GM18526 (cell line): ENCODE data around the gene ANO7.

Experiments used
- POLR2A ChIP-seq: IDR thresholded peaks from 3 replicates; pipeline ENCODE4 v1.6.1; 2011; ENCODE audit not compliant: insufficient read length; ENCODE audit errors: extremely low read depth

ANO7 gene

DNA sequence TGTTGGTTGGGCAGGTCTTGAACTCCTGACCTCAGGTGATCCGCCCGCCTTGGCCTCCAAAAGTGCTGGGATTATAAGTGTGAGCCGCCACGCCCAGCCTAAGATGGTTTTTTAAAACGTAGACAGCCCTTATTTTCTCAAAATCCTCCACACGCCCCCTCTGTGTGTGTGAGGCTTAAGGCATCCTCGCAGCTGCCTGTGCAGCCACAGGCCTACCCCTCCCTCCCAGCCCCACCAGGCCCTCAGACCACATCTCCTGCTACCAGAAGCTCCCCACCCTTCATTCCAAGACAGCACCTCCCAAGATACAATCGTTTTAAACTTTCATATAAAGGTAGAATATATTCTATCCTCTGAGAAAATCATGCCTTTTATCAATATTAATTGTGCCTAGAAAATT is 4.8 kb downstream of the ANO7 start:
- no peak for TF ChIP-seq POLR2A

DNA sequence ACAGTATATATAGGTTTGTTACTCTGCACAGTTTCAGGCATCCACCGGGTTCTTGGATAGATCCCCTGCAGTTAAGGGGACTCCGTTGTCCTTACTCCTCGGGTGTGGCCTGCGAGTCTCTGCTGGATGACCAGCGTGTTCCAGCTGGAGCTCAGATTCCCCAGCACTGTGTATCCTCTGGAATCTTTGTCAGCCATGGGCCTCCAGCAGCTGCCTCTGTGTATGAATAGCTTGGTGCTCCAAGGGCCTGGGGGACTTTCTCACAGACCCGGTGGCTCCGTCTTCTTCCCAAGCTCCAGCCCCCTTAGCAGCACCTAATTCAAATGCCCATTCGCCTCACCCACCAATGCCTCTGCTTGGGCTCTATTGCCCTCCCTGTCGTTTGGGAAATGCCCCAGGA is 6.3 kb downstream of the ANO7 start:
- TF ChIP-seq POLR2A = no peak

DNA sequence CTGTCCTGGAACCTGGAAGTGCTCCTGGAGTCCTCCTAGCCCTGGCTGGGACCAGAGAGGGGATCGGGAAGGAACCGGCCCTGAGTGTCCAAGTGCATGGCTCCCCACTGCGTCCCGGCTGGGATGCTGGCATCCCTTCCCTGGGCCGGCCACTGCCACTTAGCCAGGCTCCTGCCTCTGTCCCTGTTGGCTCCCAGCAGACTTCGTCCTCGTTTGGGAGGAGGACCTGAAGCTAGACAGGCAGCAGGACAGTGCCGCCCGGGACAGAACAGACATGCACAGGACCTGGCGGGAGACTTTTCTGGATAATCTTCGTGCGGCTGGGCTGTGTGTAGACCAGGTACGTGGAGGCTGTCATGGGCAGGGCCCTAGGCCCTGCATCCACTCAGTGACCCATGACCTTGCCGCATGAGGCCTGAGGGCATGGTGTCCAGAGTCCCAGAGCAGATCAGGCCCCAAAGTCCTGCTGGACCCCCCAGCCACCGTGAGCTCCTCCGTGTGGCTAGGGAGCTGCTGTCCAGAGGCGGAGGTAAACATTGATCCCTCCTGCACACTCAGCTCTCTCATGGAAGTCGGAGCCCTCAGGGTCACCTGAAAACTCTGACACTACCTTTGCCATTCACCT is 7.1 kb downstream of the ANO7 start:
- TF ChIP-seq POLR2A = no peak

- no peak for TF ChIP-seq POLR2A
Observed at GRCh38 chr2:241197947-241198346, 9.5 kb downstream of the ANO7 start.

DNA sequence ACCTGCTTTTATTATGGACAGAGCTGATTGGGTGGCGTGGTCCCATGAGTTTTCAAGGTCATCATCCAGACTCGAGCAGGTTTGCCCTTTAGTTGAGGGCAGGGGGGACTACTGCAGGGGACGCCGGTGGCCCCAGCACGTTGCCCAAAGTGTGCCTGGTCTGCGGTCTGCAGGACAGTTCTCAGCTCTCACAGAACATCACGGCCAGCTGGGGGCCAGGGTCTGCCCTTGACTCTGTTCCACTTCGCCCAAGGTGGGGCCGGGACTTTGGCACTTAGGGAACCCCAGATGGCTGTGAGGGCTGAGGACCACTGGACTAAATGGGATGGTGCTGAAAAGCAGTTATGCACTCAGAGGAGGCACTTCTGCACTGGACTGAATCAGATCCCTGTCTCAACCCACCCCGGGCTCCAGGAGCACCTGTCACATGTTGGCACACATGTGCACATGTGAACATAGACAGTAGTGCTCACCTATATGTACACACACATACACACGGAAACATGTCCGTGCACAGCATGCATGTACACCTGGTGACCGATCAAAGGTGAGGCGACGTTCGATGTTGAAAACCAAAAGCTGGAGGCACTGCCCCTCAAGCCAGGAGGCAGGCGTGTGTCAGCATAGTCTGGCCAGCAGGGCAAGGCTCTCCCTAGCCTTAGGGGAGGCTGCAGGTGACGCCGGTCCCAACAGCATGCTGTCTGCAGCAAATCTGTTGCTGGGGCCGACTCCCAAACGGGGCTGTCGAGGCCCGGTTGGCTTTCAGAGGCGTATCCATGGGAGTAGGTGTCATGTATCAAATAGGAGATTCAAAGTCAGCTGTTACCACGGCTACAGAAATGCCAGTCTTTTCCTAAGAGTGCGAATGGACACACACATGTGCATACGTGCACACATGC is 10.2 kb downstream of the ANO7 start:
- TF ChIP-seq POLR2A = no peak

DNA sequence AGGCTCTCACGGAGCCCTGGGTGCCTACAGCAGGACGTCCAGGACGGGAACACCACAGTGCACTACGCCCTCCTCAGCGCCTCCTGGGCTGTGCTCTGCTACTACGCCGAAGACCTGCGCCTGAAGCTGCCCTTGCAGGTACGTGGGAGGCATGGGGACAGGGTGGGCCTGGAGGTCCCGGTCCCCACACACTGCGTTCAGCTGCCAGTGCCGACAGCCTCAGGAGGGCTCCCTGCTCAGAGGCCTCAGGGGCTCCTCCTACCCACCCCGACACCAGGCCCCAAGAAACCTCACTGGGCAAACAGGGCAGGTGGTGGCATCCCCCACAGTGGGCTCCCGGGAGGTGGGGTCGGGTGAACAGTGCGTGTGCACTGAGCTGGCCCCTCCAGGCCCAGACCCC is 10.8 kb downstream of the ANO7 start:
- no peak for TF ChIP-seq POLR2A

GRCh38 chr2:241199897-241200821 is 11.7 kb downstream of the ANO7 start:
- no peak for TF ChIP-seq POLR2A

GRCh38 chr2:241200822-241201395 is 12.4 kb downstream of the ANO7 start:
- TF ChIP-seq POLR2A = no peak

GRCh38 chr2:241201445-241202267 is 13.2 kb downstream of the ANO7 start:
- no peak for TF ChIP-seq POLR2A

DNA sequence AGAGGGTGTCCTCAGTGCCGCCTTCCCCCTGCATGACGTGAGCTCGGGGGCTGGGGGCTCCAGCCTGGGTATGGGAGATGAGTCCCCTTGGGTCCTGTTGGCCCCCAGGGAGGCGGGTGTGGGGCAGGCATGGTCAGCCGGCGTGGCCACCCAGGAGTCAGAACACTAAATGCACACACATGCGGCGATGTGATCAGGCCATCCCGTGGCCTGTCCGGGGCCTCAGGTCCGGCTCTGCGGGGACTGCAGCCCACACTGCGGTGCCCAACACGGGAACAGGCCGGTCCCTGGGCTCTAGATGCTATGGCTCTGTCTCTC is 13.8 kb downstream of the ANO7 start:
- TF ChIP-seq POLR2A = no peak

- TF ChIP-seq POLR2A = no peak
Observed at GRCh38 chr2:241202681-241203080, 14.2 kb downstream of the ANO7 start.

GRCh38 chr2:241203218-241204009 is 14.9 kb downstream of the ANO7 start:
- no peak for TF ChIP-seq POLR2A

DNA sequence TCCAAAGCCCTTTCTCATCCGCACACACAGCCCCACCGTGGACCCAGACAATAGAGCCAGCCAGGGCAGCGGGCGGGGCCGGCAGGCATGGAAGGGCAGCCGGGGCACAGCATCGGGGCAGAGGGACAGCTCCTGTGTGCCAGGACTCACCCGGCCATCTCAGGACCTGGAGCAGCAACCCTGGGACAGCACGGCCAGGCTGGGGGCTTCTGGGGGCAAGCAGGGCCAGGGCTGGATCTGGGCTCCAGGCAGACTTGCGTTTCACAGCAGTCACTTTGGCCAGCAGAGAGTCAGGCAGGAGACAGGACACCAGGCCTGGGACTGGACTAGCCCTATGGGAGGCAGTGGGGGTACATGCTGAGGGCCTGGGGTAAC is 15.5 kb downstream of the ANO7 start:
- TF ChIP-seq POLR2A = no peak

- TF ChIP-seq POLR2A = no peak
Observed at GRCh38 chr2:241204490-241204889, 16.0 kb downstream of the ANO7 start.
